ENCODE data around the gene SPRED3. TPM values are rescaled to one million over a fixed set of nuclear protein-coding genes. Genes with fewer than 3 reads are reported as not detected.
A peak's percentile ranks its signal among the peaks of the same experiment; 100 is the strongest.

SPRED3 gene
- total RNA-seq, 1 experiment from 2014 or later, result 7.2 TPM

GRCh38 chr19:38392707-38393308 is 4.3 kb downstream of the SPRED3 start (continued):
- TF ChIP-seq ZNF532 (CRISPR knock-in tag; IDR thresholded peaks at IDR 0.05; ENCODE audit: borderline replicate concordance), result no peak
- TF ChIP-seq JAZF1 (CRISPR knock-in tag; IDR thresholded peaks at IDR 0.05), result no peak
- TF ChIP-seq SMAD3 (CRISPR knock-in tag; IDR thresholded peaks at IDR 0.05; ENCODE audit: borderline replicate concordance), result no peak
- TF ChIP-seq SP1 (CRISPR knock-in tag; conservative IDR thresholded peaks at IDR 0.05), result no peak

GRCh38 chr19:38394488-38394887 is 6.0 kb downstream of the SPRED3 start:
- POLR2A ChIA-PET, result interaction anchor here (0.8 to 1.0 kb wide), 2 partner anchors 9 to 20 kb away, joined by 3 read pairs; partner anchors contain the start of gene PSMD8
- H3K9me3 Mint-ChIP-seq, result no peaks in the 10 kb centered on the region
- peaks cover 30% of the 10 kb centered on the region for H3K36me3 Mint-ChIP-seq
- H3K27me3 Mint-ChIP-seq (ENCODE audit: low read depth), result peaks cover 45% of the 10 kb centered on the region
- DNase-seq (ENCODE audit: low spot score), result peak; percentile 99
- H3K27ac Mint-ChIP-seq, result peak overlapping the region; percentile 72; the same call in 1 of the 2 replicates
- ATAC-seq, result peak; percentile 94
- peak overlapping the region; percentile 66 for H3K4me3 Mint-ChIP-seq
- H3K4me1 Mint-ChIP-seq, result peaks cover 30% of the 10 kb centered on the region
- CTCF ChIA-PET, result interaction anchor here (0.9 to 2.7 kb wide), 4 partner anchors 9 to 242 kb away, joined by 3 to 55 read pairs (median 6); partner anchors contain the start of gene FAM98C
- TF ChIP-seq CREM (CRISPR knock-in tag; IDR thresholded peaks at IDR 0.05) (no peak), NR3C1 (CRISPR knock-in tag; conservative IDR thresholded peaks at IDR 0.05; ENCODE audit: low read depth) (no peak), USF2 (CRISPR knock-in tag; IDR thresholded peaks at IDR 0.05) (peak; percentile 86), ZNF281 (CRISPR knock-in tag; IDR thresholded peaks at IDR 0.05) (no peak), ETV6 (CRISPR knock-in tag; IDR thresholded peaks at IDR 0.05) (peak; percentile 50; the same call in 1 of the 2 replicates), AFF4 (CRISPR knock-in tag; IDR thresholded peaks at IDR 0.05; ENCODE audit: borderline replicate concordance) (no peak), ZNF263 (CRISPR knock-in tag; IDR thresholded peaks at IDR 0.05; ENCODE audit: low read depth) (no peak), FOXP4 (CRISPR knock-in tag; IDR thresholded peaks at IDR 0.05) (0 out of 2 replicates have a peak, but pooled peaks have one; percentile 38), TCF7 (CRISPR knock-in tag; IDR thresholded peaks at IDR 0.05; ENCODE audit: low read depth) (no peak), FOXJ3 (CRISPR knock-in tag; IDR thresholded peaks at IDR 0.05; ENCODE audit: borderline replicate concordance) (no peak), ATF2 (CRISPR knock-in tag; IDR thresholded peaks at IDR 0.05; ENCODE audit: borderline replicate concordance, low read depth) (no peak), SP1 (CRISPR knock-in tag; conservative IDR thresholded peaks at IDR 0.05) (peak; percentile 79), PREB (CRISPR knock-in tag; IDR thresholded peaks at IDR 0.05; ENCODE audit: borderline replicate concordance) (no peak), MAX (CRISPR knock-in tag; IDR thresholded peaks at IDR 0.05) (peak; percentile 80)

All from WTC11 (cell line).